A549 (cell line): Measurements from ENCODE around the gene CDC45.

Experiments
- EP300 ChIP-seq, 2 experiments: fragments of >200 bp; sonication (Bioruptor Twin); formaldehyde crosslinking; IDR thresholded peaks; 2 replicates in 1 of 2; 3 replicates in 1 of 2; pipeline ENCODE4 v1.6.1; 2016 to 2017
- MAZ ChIP-seq: fragments of 150-350 bp; IDR thresholded peaks from 2 replicates; pipeline ENCODE4 v1.6.1; 2014; ENCODE audit warnings: antibody characterized with exemption, low read depth, low read length, borderline replicate concordance
- POLR2A ChIP-seq: IDR thresholded peaks from 2 replicates; pipeline ENCODE4 v1.6.1; 2012; ENCODE audit warnings: mild to moderate bottlenecking, low read length
- SMC3 ChIP-seq: fragments of >200 bp; sonication (Bioruptor Twin); formaldehyde crosslinking; IDR thresholded peaks from 3 replicates; pipeline ENCODE4 v1.6.1; 2018; ENCODE audit warnings: inconsistent platforms
- ZSCAN20 ChIP-seq: fragments of 250-450 bp; sonication (Bioruptor Pico); IDR thresholded peaks from 2 replicates; pipeline ENCODE4 v1.8.0; 2022; ENCODE audit warnings: mild to moderate bottlenecking, moderate library complexity

- TF ChIP-seq EP300 (IDR thresholded peaks at IDR 0.05): no peak
- TF ChIP-seq POLR2A: no peak
- no peak for TF ChIP-seq ZSCAN20 (CRISPR knock-in tag)
- TF ChIP-seq SMC3: no peak
- TF ChIP-seq MAZ: no peak
Measured at GRCh38 chr22:19518635-19519034, 38.9 kb downstream of the CDC45 start.
